ENCODE results near the gene LIG4.

DNA sequence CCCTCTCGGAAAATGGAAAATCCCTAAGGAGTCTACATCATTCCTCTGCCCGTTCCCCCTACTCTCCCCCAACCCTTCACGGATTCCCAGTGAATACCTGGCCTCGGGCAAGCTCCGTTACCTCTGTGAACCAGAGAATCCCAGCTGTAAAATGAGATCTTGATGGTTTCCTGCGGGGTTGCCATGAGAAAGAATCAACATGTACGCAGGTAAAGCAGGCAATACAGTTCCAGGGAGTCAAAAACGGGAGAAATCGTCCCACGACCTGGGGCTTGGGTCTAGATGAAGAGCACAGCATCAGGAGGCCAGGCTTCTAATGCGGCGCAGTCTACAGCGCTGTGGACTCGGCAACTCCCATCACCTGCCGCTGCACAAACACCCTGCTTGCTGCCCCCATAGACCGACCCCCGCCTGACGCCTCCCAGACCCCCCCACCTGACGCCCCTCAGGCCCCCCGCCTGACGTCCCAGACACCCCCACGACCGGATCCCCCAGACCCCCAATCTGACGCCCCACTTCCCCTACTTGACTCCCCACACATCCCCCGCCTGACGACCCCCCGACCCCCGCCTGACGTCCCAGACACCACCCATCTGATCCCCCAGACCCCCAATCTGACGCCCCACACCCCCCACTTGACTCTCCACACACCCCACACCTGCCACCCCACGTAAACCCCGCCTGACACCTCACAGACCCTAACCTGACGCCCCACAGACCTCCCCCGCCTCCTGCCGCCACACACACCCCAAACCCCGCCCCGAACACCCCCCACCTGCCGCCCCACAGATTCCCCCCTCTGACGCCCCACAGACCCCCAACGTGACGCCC lies 680 bp downstream of the LIG4 start:
- TF ChIP-seq, protein P1, sequence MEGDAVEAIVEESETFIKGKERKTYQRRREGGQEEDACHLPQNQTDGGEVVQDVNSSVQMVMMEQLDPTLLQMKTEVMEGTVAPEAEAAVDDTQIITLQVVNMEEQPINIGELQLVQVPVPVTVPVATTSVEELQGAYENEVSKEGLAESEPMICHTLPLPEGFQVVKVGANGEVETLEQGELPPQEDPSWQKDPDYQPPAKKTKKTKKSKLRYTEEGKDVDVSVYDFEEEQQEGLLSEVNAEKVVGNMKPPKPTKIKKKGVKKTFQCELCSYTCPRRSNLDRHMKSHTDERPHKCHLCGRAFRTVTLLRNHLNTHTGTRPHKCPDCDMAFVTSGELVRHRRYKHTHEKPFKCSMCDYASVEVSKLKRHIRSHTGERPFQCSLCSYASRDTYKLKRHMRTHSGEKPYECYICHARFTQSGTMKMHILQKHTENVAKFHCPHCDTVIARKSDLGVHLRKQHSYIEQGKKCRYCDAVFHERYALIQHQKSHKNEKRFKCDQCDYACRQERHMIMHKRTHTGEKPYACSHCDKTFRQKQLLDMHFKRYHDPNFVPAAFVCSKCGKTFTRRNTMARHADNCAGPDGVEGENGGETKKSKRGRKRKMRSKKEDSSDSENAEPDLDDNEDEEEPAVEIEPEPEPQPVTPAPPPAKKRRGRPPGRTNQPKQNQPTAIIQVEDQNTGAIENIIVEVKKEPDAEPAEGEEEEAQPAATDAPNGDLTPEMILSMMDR (IDR thresholded peaks at IDR 0.05; ENCODE audit: low read depth, low read length) = no peak
- no peak for TF ChIP-seq EZH2phosphoT487 (IDR thresholded peaks at IDR 0.05; ENCODE audit: low read depth)

Data from OCI-LY3 (cell line).